Parathyroid adenoma (tissue), 2 donors: ENCODE results near the gene SGPP1.
"Not testable (repeated sequence)": the region's sequence is repeated elsewhere in the genome, so short reads cannot be mapped to it uniquely, and the experiment has no call there.

Experiments
- H2AFZ ChIP-seq: fragments of 300-600 bp; sonication (generic); one replicate; pipeline ENCODE4 v1.7.0; 2017; ENCODE audit warnings: antibody characterized with exemption, mild to moderate bottlenecking
- H3K27ac ChIP-seq: fragments of 300-600 bp; sonication (generic); one replicate; pipeline ENCODE4 v1.7.0; 2017
- H3K27me3 ChIP-seq: fragments of 300-600 bp; sonication (generic); one replicate; pipeline ENCODE4 v1.7.0; 2017; ENCODE audit warnings: low read length; ENCODE audit not compliant: control insufficient read depth, insufficient read depth
- H3K36me3 ChIP-seq: fragments of 300-600 bp; sonication (generic); one replicate; pipeline ENCODE4 v1.7.0; 2017; ENCODE audit warnings: low read length; ENCODE audit not compliant: control insufficient read depth, insufficient read depth
- H3K4me1 ChIP-seq: fragments of 300-600 bp; sonication (generic); one replicate; pipeline ENCODE4 v1.7.0; 2017; ENCODE audit warnings: control low read depth
- H3K4me2 ChIP-seq: fragments of 300-600 bp; sonication (generic); one replicate; pipeline ENCODE4 v1.7.0; 2017; ENCODE audit warnings: low read length
- H3K4me3 ChIP-seq: fragments of 300-600 bp; sonication (generic); one replicate; pipeline ENCODE4 v1.7.0; 2017; ENCODE audit warnings: low read depth, low read length
- H3K79me2 ChIP-seq: fragments of 300-600 bp; sonication (generic); one replicate; pipeline ENCODE4 v1.7.0; 2017; ENCODE audit warnings: control low read depth
- H3K9ac ChIP-seq: fragments of 300-600 bp; sonication (generic); one replicate; pipeline ENCODE4 v1.7.0; 2017; ENCODE audit warnings: mild to moderate bottlenecking
- H3K9me3 ChIP-seq: fragments of 300-600 bp; sonication (generic); one replicate; pipeline ENCODE4 v1.7.0; 2017; ENCODE audit warnings: low read length; ENCODE audit not compliant: control insufficient read depth
- CTCF ChIP-seq: fragments of 300-600 bp; sonication (generic); IDR thresholded peaks from one replicate; pipeline ENCODE4 v1.7.0; 2017; ENCODE audit warnings: antibody characterized with exemption, mild to moderate bottlenecking
- donor health status: primary hyperparathyroidism.

SGPP1 gene

GRCh38 chr14:63641473-63642228 lies 86.2 kb downstream of the SGPP1 start, which contains the start of gene WDR89:
Gene WDR89 (minus strand): TSS chr14:63641871. CDS start chr14:63599942, 41,929 bp downstream.
- Histone ChIP-seq H3K4me2 (peak within 1 kb of the TSS; percentile 64), H3K79me2 (peaks cover 7% of the 10 kb centered on the region), H3K27ac (peak within 1 kb of the TSS; percentile 94), H3K27me3 (no peaks in the 10 kb centered on the region), H3K36me3 (no peaks in the 10 kb centered on the region), H3K9ac (peak within 1 kb of the TSS; percentile 30), H3K4me3 (peak within 1 kb of the TSS; percentile 77), H2AFZ (peak within 1 kb of the TSS; percentile 95), H3K4me1 (no peaks in the 10 kb centered on the region), H3K9me3 (no peaks in the 10 kb centered on the region)
- peak; percentile 90 for TF ChIP-seq CTCF

- Histone ChIP-seq H3K27me3 (no peaks in the 10 kb centered on the region), H3K79me2 (peaks cover 31% of the 10 kb centered on the region), H3K9ac (no peak overlapping the region), H2AFZ (no peak overlapping the region), H3K36me3 (no peaks in the 10 kb centered on the region), H3K9me3 (no peaks in the 10 kb centered on the region), H3K27ac (no peak overlapping the region), H3K4me1 (no peaks in the 10 kb centered on the region), H3K4me3 (no peak overlapping the region), H3K4me2 (no peak overlapping the region)
- no peak for TF ChIP-seq CTCF
Observed at GRCh38 chr14:63638493-63638892, 89.4 kb downstream of the SGPP1 start.

- H3K27me3 ChIP-seq, H3K9ac ChIP-seq, H3K9me3 ChIP-seq, H2AFZ ChIP-seq, H3K4me2 ChIP-seq, H3K36me3 ChIP-seq, H3K27ac ChIP-seq, H3K4me1 ChIP-seq, H3K4me3 ChIP-seq: not testable (repeated sequence)
- H3K79me2 ChIP-seq: peaks cover 38% of the 10 kb centered on the region
Observed at GRCh38 chr14:63636094-63636635, 91.7 kb downstream of the SGPP1 start.
